Body of pancreas (tissue), 4 donors: ENCODE data around the gene BICD1.

Experiments used
- CTCF ChIP-seq, 7 experiments: fragments of 450-650 bp in 4 of 7; fragments of 200-600 bp in 3 of 7; sonication (generic) in 3 of 7; IDR thresholded peaks; one replicate each; pipeline ENCODE4 v1.5.1; 2016 to 2019; ENCODE audit warnings: antibody characterized with exemption in 7 of 7
- POLR2A ChIP-seq, 3 donors: fragments of 450-650 bp; IDR thresholded peaks; one replicate each; pipeline ENCODE4 v1.6.1; 2016; ENCODE audit warnings: antibody characterized with exemption in 3 of 3, mild to moderate bottlenecking in 2 of 3

DNA sequence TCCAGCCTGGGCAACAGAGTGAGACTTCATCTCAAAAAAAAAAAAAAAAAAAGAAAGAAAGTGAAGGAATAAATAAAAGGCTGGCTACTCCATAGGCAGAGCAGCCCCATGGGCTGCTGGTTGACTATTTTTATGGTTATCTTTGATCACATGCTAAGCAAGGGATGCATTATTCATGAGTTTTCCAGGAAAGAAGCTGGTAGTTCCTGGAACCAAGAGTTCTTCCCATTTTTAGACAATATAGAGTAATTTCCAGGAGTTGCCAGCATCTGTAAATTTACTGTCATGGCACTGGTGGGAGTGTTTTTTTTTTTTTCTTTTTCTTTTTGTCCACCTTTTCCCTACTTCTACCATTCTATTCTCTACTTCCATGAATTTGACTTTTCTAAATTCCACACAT is 316.9 kb downstream of the BICD1 start:
- TF ChIP-seq CTCF (IDR thresholded peaks at IDR 0.05) (no peak), POLR2A (IDR thresholded peaks at IDR 0.05) (no peak)
